ENCODE measurements around the gene SSNA1. TPM values are rescaled to one million over a fixed set of nuclear protein-coding genes. Genes with fewer than 3 reads are reported as not detected.

Gene SSNA1
- total RNA-seq, 6 experiments from 2014 or later, result 21.5 to 53.3 (median 25.5) TPM

GRCh38 chr9:137170486-137171148 is 17.9 kb upstream of the SSNA1 start:
- intact Hi-C loops (cut with DNase I), result no loop called here
- TF ChIP-seq POLR2A (IDR thresholded peaks at IDR 0.05), result no peak
- TF ChIP-seq, protein P1, sequence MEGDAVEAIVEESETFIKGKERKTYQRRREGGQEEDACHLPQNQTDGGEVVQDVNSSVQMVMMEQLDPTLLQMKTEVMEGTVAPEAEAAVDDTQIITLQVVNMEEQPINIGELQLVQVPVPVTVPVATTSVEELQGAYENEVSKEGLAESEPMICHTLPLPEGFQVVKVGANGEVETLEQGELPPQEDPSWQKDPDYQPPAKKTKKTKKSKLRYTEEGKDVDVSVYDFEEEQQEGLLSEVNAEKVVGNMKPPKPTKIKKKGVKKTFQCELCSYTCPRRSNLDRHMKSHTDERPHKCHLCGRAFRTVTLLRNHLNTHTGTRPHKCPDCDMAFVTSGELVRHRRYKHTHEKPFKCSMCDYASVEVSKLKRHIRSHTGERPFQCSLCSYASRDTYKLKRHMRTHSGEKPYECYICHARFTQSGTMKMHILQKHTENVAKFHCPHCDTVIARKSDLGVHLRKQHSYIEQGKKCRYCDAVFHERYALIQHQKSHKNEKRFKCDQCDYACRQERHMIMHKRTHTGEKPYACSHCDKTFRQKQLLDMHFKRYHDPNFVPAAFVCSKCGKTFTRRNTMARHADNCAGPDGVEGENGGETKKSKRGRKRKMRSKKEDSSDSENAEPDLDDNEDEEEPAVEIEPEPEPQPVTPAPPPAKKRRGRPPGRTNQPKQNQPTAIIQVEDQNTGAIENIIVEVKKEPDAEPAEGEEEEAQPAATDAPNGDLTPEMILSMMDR (IDR thresholded peaks at IDR 0.05), result no peak
- Histone ChIP-seq H3K36me3 (no peaks in the 10 kb centered on the region), H3K4me3 (no peak overlapping the region), H3K4me1 (peaks cover 0 to 24% (median 0%) of the 10 kb centered on the region in 4 donors), H3K9me3 (no peaks in the 10 kb centered on the region), H3K27ac (no peak overlapping the region), H3K27me3 (peaks cover 0 to 44% of the 10 kb centered on the region in 2 donors)
- WGBS (ENCODE audit: insufficient coverage, low coverage, low lambda C conversion rate, missing lambda C conversion rate), result 31% methylated on average over 4 of the region's 14 CpGs
- ATAC-seq, result no peak
- no peak for DNase-seq

GRCh38 chr9:137171149-137171900 is 17.2 kb upstream of the SSNA1 start:
- no CpG with 5 or more reads among the region's 22 CpGs for whole genome bisulfite sequencing (ENCODE audit: insufficient coverage, low coverage, low lambda C conversion rate, missing lambda C conversion rate)
- no peaks in the 10 kb centered on the region for H3K9me3 ChIP-seq
- no peak for TF ChIP-seq POLR2A (IDR thresholded peaks at IDR 0.05)
- TF ChIP-seq, protein P1 (IDR thresholded peaks at IDR 0.05), result no peak
- ATAC-seq (no peak), DNase-seq (no peak)
- H3K27me3 ChIP-seq, result peaks cover 0 to 37% of the 10 kb centered on the region in 2 donors
- intact Hi-C loops (cut with DNase I), result no loop called here
- no peak overlapping the region for H3K27ac ChIP-seq
- peaks cover 0 to 24% (median 0%) of the 10 kb centered on the region in 4 donors for H3K4me1 ChIP-seq
- H3K4me3 ChIP-seq, result no peak overlapping the region
- H3K36me3 ChIP-seq, result no peaks in the 10 kb centered on the region

GRCh38 chr9:137172901-137173795 is 15.3 kb upstream of the SSNA1 start:
- no peaks in the 10 kb centered on the region for H3K36me3 ChIP-seq
- no peak for ATAC-seq

More at GRCh38 chr9:137172901-137173795, 15.3 kb upstream of the SSNA1 start:
- intact Hi-C loops (cut with DNase I), result no loop called here
- 32% methylated on average over 6 of the region's 21 CpGs for WGBS (ENCODE audit: insufficient coverage, low coverage, low lambda C conversion rate, missing lambda C conversion rate)
- Histone ChIP-seq H3K27ac (no peak overlapping the region), H3K27me3 (peaks cover 0 to 25% of the 10 kb centered on the region in 2 donors), H3K4me1 (peaks cover 0 to 18% (median 0%) of the 10 kb centered on the region in 4 donors), H3K9me3 (no peaks in the 10 kb centered on the region), H3K4me3 (no peak overlapping the region)
- DNase-seq, result no peak
- no peak for TF ChIP-seq POLR2A (IDR thresholded peaks at IDR 0.05)
- TF ChIP-seq, protein P1 (IDR thresholded peaks at IDR 0.05), result no peak
